Skin of body (tissue), 2 donors: ENCODE data around the gene ABLIM3. TPM values are rescaled to one million over a fixed set of nuclear protein-coding genes. Genes with fewer than 3 reads are reported as not detected.

Source experiments
- DNase-seq: peaks from one replicate; lab custom pipeline; 2025; lab: John Stamatoyannopoulos, UW
- total RNA-seq: library from RNA; depleted of rRNA; stranded (reverse); fragments of >200 nt; gene quantifications from one replicate; pipeline ENCODE4 v1.2.3, GENCODE V29; 2014

The ABLIM3 gene
- 7.9 TPM for total RNA-seq

DNA sequence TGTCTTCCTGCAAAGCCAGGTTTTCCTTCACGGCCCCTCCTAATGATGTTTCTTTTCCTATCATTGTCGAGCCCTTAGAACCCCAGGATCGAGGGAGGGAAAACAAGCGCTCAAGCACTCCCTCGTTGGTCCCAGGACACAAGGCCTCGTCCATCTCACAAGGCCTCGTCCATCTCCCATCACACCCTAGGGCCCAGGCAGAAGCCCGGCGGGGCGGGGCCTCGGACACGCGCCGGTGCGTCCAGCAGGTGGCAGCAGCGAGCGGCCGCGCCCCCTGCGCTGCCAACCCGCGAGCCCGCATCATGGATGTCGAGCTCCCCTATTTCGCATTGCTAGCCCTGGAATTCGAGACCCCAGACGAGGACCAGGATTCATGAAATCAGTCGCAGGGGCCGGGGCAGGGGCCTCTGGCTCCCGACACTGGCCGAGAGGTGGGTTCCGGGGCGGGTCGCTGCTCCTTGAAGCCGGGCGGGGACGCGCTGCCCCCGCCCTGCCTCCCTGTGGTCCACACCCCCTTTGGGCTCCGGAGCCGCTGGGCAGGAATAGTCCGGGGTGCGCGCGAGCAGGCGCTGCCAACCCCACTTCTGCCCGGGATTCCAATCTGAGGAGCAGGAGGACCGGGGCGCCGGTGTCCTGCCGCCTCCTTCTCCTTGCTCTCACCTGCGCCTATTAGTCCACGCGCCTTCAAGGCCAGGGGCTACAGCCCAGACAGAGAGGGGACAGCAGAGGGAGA is at the start of gene ABLIM3:
TSS of gene ABLIM3 (plus strand) at position 270 of the 733 bp plus-strand sequence. CDS start 603 bp downstream, outside the sequence.
- peak; percentile 26 for DNase-seq

- no peak for DNase-seq
Observed at GRCh38 chr5:149093625-149094024, 47.7 kb upstream of the ABLIM3 start.

GRCh38 chr5:149094996-149095395 is 46.3 kb upstream of the ABLIM3 start:
- no peak for DNase-seq

- no peak for DNase-seq
Observed at GRCh38 chr5:149099920-149100319, 41.4 kb upstream of the ABLIM3 start.

GRCh38 chr5:149100331-149100730 is 41.0 kb upstream of the ABLIM3 start:
- no peak for DNase-seq

- DNase-seq: no peak
Observed at GRCh38 chr5:149108651-149109280, 32.5 kb upstream of the ABLIM3 start.

DNA sequence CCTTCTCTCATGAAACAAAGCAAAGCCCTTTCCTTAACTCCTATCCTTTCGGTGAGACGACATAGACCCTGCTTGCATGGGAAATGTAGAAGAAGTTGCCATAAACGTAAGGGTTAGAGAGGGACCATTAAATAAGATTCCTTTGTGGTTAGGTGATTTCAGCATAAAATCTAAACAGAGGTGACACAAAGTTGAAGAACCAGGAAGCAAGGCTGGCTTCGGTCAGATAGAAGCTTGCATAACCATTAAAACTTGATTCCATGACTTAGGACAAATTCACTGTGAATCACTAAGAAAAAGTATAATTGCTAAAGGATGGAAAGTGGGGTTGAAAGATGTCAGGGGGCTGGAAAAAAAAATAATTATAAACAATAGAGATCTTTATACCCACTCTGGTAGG is 30.9 kb upstream of the ABLIM3 start:
- no peak for DNase-seq

GRCh38 chr5:149113669-149114068 is 27.6 kb upstream of the ABLIM3 start:
- no peak for DNase-seq

- DNase-seq: peak; percentile 55
Observed at GRCh38 chr5:149114403-149115312, 26.6 kb upstream of the ABLIM3 start.

- DNase-seq: no peak
Observed at GRCh38 chr5:149117970-149118369, 23.3 kb upstream of the ABLIM3 start.

DNA sequence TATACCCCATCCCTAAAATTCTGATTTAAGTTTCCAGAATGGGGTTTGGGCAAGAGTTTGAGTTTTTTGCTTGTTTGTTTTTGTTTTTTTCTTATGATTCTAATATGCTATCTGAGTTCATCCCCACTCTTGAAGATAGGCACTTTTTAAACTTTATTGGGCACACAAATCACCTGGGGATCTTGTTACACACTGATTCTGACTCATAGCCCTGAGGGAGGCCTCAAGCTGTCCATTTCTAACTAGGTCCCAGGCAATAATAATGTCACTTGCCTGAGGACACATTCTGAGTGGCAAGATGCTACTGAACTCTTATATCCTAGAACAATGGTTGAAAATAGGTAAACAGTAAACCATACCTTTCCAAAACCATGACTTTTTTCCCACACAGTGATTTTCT is 22.8 kb upstream of the ABLIM3 start:
- DNase-seq: no peak

DNA sequence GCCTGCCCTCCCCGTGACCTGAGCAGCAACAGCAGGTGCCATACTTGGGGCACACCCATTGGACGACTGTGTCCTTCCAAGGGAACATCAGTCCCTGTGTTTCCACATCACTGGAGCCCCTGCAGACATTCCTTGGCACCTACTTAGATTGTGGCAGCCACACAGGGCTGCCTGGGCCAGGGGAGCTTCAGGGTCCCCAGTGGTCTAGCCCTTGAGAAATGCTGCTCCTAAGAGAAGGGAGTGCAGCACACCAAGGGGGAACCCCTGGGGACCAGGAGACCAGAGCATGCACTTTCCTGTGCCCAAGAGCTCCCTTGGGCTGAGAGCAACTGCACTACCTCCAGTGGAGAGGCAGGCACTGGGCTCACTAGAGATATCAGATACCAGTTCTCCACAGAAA is 20.1 kb upstream of the ABLIM3 start:
- DNase-seq: no peak

DNA sequence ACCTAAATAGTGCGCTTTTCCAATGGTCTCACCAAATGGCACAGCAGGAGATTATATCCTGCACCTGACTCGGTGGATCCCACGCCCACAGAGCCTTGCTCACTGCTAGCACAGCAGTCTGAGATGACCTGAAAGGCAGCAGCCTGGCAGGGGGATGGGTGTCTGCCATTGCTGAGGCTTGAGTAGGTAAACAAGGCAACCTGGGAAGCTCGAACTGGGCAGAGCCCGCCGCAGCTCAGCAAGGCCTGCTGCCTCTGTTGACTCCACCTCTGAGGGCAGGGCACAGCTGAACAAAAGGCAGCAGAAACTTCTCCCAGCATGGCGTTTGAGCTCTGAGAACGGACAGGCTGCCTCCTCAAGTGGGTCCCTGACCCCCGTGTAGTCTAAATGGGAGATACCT is 18.1 kb upstream of the ABLIM3 start:
- no peak for DNase-seq

GRCh38 chr5:149125386-149125891 is 15.9 kb upstream of the ABLIM3 start:
- DNase-seq: no peak

GRCh38 chr5:149126906-149127305 is 14.4 kb upstream of the ABLIM3 start:
- DNase-seq: no peak

- no peak for DNase-seq
Observed at GRCh38 chr5:149127394-149127955, 13.8 kb upstream of the ABLIM3 start.

DNA sequence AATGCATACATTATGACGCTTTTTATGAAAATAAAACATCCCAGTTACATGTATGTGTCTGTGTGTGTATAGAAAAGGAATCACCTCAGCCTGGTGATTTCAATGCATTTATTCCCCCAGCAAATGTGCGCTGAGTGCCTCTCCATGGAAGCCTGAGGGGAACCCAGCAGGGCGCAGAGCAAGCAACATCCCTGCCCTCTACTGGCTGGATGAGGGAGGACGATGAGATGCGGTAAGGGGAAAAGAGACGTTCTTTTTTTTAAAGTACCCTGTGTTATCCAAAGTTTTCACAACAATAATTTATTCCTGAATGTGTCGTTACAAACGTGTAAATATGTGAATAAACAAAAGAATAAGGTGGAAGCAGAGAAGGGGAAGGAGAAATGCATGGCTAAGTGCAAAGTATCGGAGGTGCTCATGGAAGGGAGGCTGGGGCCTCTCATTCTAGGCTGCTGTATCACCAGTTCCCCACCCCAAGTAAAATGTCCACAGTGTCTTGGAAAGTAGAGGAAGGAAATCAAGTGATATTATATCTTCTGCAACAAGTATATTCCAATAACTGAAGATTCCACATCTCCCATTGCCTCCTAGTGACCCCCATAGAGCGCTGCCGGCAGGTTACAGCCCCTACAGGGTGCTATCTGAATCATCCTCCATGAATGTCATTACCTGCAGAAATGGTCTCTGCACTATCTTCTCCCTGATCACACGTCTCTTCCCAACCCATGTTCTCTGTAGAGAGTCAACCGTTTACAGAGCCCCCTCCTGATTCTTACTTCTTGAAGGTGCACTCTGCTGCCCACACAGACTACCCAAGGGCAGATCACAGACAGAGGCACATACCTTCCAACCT is 13.0 kb upstream of the ABLIM3 start:
- no peak for DNase-seq

DNA sequence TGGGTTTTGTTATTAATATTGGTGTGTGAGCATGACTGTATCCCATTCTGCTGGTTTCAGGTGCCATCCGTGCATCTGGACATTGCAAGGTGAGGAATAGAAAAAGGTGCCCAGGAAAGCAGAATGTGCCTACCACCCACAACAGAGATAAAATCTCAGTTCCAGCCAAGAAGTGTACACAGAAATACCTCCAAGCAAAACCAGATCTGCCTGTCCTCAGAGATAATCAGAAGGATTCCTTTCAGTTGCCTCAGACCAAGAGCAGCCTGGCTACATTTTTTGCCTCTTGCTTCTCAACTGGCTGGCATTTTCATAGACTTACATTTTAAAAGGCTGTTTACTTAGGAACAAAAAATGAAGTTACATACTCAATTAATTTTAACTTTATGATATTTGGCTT is 12.1 kb upstream of the ABLIM3 start:
- DNase-seq: no peak

- DNase-seq: no peak
Observed at GRCh38 chr5:149130121-149130914, 11.0 kb upstream of the ABLIM3 start.

DNA sequence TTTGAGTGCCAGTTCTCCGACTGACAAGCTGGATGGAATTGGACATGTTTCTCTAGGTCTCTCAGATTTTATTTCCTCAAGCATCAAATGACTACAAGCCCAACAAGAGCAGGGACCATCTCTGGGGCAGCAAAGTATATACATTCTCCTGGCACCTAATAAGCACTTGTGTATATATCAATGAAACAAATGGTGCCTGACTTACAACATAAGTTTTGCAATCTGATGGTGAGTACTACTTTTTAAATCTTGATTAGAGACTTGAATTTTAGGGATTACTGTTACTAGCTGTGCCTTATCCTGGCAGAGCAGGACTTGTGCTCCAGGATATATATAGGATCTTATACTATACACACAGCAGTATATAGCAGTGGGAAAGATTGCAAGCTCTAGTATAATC is 8.8 kb upstream of the ABLIM3 start:
- no peak for DNase-seq
